22Rv1 (cell line): ENCODE measurements around the gene SLC12A2.
A peak's percentile ranks its signal among the peaks of the same experiment; 100 is the strongest.

Experiments used
- H3K27ac ChIP-seq: fragments of 450-650 bp; 2 replicates; pipeline ENCODE4 v1.5.1; 2017
- CTCF ChIP-seq: fragments of 450-650 bp; IDR thresholded peaks from 2 replicates; pipeline ENCODE4 v1.5.1; 2017; ENCODE audit warnings: mild to moderate bottlenecking
- ZFX ChIP-seq: fragments of 450-650 bp; IDR thresholded peaks from 2 replicates; pipeline ENCODE4 v1.6.1; 2017; ENCODE audit warnings: antibody characterized with exemption, borderline replicate concordance

Gene SLC12A2

GRCh38 chr5:128201065-128201926 is 117.7 kb downstream of the SLC12A2 start:
- peak overlapping the region; percentile 17; the same call in 1 of the 2 replicates for H3K27ac ChIP-seq

GRCh38 chr5:128202320-128202719 is 118.8 kb downstream of the SLC12A2 start:
- no peak for TF ChIP-seq CTCF
- TF ChIP-seq ZFX = no peak
- no peak overlapping the region for H3K27ac ChIP-seq

More at GRCh38 chr5:128201065-128201926, 117.7 kb downstream of the SLC12A2 start:
- peak; percentile 96 for TF ChIP-seq CTCF
- TF ChIP-seq ZFX = no peak

- no peak for TF ChIP-seq ZFX
- no peak overlapping the region for H3K27ac ChIP-seq
These were observed 124.9 kb downstream of the SLC12A2 start for GRCh38 chr5:128208436-128208835.

DNA sequence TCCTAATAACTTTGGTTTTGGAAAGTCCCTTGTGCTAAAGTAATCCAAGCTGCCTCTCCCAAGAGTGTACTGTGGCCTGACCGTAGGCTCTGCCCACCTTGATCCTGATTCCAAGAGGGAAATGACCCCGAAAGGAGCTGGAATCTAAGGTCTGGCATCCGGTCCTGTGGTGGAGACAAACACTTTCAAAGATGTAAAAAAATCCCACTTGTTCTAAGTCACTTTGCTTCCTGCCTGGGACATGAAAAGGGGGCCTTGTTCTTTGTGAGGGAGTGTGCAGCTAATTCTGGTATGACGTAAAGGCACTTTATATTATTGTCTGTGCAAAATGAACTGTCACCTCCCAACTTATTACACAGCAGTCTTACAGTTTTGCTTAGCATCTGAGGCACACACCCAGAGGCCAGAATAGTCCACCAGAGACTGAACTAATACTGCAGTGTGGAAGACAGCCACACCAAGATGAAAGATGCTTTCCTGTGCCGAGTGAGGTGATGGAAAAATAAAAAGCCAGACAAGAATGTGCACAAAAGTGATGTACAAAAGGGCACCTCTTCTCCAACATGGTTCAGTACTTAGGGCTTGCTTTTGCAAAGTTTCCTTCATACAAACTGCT is 128.7 kb downstream of the SLC12A2 start:
- no peak overlapping the region for H3K27ac ChIP-seq
- no peak for TF ChIP-seq CTCF
- TF ChIP-seq ZFX = no peak

- H3K27ac ChIP-seq = no peak overlapping the region
- TF ChIP-seq CTCF = peak; percentile 76
- no peak for TF ChIP-seq ZFX
These were observed 129.8 kb downstream of the SLC12A2 start for GRCh38 chr5:128213340-128213739.

GRCh38 chr5:128213833-128214232 is 130.3 kb downstream of the SLC12A2 start:
- no peak for TF ChIP-seq CTCF
- TF ChIP-seq ZFX = no peak
- H3K27ac ChIP-seq = no peak overlapping the region

GRCh38 chr5:128216285-128216684 is 132.7 kb downstream of the SLC12A2 start:
- TF ChIP-seq ZFX (no peak), CTCF (no peak)
- H3K27ac ChIP-seq = no peak overlapping the region
